Neural progenitor cell (in vitro differentiated cells): Measurements from ENCODE around the gene THSD4.

Experiments used
- CTCF ChIP-seq: fragments of 200-600 bp; sonication (generic); IDR thresholded peaks from 2 replicates; pipeline ENCODE4 v1.5.1; 2017; ENCODE audit warnings: antibody characterized with exemption, mild to moderate bottlenecking
- EZH2 ChIP-seq: fragments of 200-600 bp; sonication (generic); IDR thresholded peaks from 2 replicates; pipeline ENCODE4 v1.6.1; 2017; ENCODE audit warnings: antibody characterized with exemption, mild to moderate bottlenecking, moderate library complexity
- EZH2phosphoT487 ChIP-seq: fragments of 200-600 bp; sonication (generic); IDR thresholded peaks from 2 replicates; pipeline ENCODE4 v1.6.1; 2017; ENCODE audit warnings: antibody characterized with exemption

GRCh38 chr15:71288348-71288955 is 173.2 kb downstream of the THSD4 start:
- TF ChIP-seq CTCF (no peak), EZH2 (no peak), EZH2phosphoT487 (no peak)
